HG03571 (cell line): Measurements from ENCODE around the gene OPN1MW.
"Not testable (repeated sequence)": the region's sequence is repeated elsewhere in the genome, so short reads cannot be mapped to it uniquely, and the experiment has no call there.

ENCODE experiments used
- ATAC-seq: cut with Tn5 transposase; IDR thresholded peaks from one replicate; pipeline ENCODE4 v1.9.1; 2021; ENCODE audit not compliant: unreplicated experiment

Gene OPN1MW

GRCh38 chrX:154182296-154182695 lies at the start of gene OPN1MW:
Gene OPN1MW (plus strand): TSS chrX:154182596. CDS start chrX:154182678, 82 bp downstream.
- ATAC-seq, result not testable (repeated sequence)

DNA sequence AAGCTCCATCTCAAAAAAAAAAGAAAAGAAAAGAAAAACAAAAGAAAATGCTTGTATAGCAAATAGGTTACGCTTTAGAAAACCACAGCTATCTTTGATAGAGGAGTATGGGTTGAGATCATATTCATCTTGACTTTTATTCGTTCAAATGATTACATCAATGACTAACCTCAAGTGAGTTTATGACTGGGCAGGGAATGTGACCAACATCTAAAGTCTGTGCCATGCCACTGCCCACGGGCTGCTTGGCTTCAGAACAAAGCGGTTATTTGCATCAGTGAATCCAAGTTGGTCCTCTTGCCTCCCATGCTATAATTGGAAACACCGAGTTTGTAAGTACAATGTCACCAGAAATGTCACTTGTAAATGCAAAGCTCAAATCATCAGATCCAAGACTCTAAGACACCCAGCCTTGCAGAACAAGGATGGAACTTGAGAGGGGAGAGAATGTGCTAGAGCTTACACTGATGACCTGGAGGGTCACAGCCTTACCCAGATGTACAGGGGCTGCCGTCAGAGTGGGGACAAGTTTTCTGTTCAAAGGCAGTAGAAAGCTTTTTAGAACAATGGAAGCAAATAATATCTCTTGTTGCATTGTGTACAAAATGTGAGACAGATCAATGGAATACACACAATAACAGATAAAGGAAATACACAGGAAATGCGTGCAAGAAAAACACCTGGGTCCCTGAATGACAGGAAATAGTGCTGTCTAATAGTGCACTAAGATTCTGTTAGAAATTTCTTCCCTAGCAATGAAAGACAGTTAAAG lies 46.8 kb upstream of the OPN1MW start:
- no peak for ATAC-seq

DNA sequence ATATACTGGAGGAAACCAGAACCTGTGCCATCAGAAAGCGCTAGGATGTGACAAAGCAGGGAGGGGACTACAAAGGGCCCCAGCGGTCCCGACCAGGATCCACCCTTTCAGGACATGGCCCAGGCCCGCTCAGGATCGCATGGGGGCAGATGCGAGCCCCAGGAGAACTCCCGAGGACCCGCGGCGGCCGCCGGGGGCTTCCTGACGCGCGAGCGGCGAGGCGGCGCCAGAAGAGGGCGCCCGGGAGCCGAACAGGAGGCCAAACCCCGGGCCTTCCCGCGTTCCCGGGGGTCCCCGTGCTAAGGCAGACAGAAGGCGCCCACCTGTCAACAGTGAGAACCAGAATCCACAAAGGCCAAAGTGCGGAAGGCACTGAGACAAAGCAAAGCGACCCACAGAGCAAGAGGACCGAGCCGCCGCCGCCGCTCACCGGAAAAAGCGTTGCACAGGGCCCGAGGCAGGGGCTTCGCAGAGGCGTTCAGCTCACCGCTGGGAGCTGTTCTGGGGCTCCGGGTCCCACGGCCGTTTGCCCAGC lies 45.7 kb upstream of the OPN1MW start:
- no peak for ATAC-seq

GRCh38 chrX:154138857-154139256 lies 43.5 kb upstream of the OPN1MW start:
- ATAC-seq, result no peak

GRCh38 chrX:154140206-154140605 lies 42.2 kb upstream of the OPN1MW start:
- no peak for ATAC-seq

- no peak for ATAC-seq
Measured at GRCh38 chrX:154140742-154141141, 41.7 kb upstream of the OPN1MW start.

DNA sequence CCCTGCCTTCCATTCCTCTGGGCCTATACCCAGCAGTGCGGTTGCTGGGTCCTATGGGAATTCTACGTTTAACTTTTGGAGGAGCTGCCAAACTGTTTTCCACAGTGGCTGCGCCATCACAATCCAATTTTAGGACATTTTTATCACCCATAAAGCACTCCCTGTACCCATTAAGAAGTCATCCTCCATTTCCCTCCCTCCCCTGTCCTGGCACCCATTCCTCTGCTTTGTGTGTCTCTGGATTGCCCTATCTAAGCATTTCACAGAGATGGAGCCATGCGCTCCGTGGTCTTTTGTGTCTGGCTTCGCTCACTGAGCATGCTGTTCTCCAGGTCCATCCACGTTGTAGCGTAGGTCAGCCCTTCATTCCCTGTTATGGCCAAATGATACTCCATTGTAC lies 40.0 kb upstream of the OPN1MW start:
- ATAC-seq, result no peak

GRCh38 chrX:154142950-154143745 lies 39.2 kb upstream of the OPN1MW start:
- no peak for ATAC-seq

DNA sequence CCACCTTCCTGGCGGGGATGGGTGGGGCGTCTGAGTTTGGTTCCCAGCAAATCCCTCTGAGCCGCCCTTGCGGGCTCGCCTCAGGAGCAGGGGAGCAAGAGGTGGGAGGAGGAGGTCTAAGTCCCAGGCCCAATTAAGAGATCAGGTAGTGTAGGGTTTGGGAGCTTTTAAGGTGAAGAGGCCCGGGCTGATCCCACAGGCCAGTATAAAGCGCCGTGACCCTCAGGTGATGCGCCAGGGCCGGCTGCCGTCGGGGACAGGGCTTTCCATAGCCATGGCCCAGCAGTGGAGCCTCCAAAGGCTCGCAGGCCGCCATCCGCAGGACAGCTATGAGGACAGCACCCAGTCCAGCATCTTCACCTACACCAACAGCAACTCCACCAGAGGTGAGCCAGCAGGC lies 38.4 kb upstream of the OPN1MW start, which contains the start of gene OPN1LW:
Gene OPN1LW (plus strand): TSS at position 234 of the 400 bp plus-strand sequence. CDS start 41 bp downstream, at position 275.
- ATAC-seq, result not testable (repeated sequence)

- not testable (repeated sequence) for ATAC-seq
Measured at GRCh38 chrX:154151030-154151429, 31.4 kb upstream of the OPN1MW start.

DNA sequence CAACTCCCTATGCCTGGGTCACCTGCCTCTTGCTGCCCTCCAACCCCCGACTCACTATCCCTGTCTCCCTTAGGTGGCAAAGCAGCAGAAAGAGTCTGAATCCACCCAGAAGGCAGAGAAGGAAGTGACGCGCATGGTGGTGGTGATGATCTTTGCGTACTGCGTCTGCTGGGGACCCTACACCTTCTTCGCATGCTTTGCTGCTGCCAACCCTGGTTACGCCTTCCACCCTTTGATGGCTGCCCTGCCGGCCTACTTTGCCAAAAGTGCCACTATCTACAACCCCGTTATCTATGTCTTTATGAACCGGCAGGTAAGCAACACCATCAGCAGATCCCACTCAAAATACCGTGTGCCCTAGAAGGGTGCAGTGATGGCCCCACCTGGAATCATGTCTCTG lies 26.2 kb upstream of the OPN1MW start:
- ATAC-seq, result not testable (repeated sequence)

- ATAC-seq, result not testable (repeated sequence)
Measured at GRCh38 chrX:154157207-154157606, 25.2 kb upstream of the OPN1MW start.

DNA sequence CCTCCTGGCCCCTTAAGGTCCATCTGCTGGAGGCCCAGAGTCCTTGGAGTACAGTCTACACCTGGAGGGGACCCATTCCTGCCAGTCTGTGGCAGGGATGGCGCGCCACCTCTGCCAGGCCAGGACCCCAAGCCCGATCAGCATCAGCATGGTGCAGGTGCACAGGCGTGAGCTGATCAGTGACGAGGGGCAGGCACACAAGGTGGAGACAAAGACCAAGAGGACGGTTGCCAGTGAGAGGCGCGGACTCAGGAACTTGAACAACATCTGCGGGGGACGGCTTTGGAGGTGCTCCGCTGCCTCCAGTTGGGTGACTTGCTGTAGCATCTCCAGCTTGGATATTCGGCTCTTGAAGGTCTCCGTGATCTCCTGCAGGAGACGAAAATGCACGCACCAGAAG lies 23.1 kb upstream of the OPN1MW start:
- ATAC-seq, result not testable (repeated sequence)

GRCh38 chrX:154164902-154165301 lies 17.5 kb upstream of the OPN1MW start:
- ATAC-seq, result not testable (repeated sequence)

GRCh38 chrX:154168384-154168783 lies 14.0 kb upstream of the OPN1MW start:
- not testable (repeated sequence) for ATAC-seq

GRCh38 chrX:154172535-154172943 lies 9.9 kb upstream of the OPN1MW start:
- not testable (repeated sequence) for ATAC-seq

- ATAC-seq, result not testable (repeated sequence)
Measured at GRCh38 chrX:154174356-154174755, 8.0 kb upstream of the OPN1MW start.

DNA sequence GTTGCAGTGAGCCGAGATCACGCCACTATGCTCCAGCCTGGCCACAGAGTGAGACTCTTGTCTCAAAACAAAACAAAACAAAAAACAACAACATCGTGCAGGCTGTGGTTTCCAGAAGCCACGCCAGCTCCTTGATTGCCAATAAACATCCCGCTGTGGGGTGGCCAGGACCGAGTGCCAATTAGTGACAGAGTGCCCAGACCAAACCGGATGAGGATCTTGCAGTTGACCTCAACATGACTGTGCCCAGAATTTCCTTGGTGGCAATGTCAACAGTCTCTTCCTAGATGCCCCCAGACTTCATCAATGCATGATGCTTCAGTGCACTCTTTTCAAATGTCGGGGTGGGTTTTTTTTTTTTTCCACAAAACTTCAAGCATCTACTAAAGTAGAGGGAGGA lies 1.4 kb downstream of the OPN1MW start:
- ATAC-seq, result not testable (repeated sequence)

- ATAC-seq, result not testable (repeated sequence)
Measured at GRCh38 chrX:154192846-154193245, 10.4 kb downstream of the OPN1MW start.

DNA sequence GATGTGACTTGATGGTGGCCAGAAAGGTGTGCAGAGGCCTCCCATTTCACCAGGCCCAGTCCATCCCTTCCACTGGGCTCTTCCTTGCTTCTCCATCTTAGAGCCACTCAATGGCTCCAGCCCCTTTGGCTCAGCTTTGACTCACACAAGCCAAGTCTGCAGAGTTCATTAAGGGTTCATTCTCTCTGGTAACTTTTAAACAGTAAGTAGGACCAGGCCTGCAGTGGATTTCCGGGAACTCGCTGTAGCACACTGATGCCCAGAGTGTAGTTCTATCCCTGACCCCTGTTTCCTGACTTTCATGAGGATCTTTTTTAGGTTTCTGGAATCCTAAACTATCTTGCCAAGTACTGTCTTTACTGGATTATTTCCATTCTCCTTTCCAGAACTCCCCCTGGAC lies 11.9 kb downstream of the OPN1MW start:
- ATAC-seq, result not testable (repeated sequence)

DNA sequence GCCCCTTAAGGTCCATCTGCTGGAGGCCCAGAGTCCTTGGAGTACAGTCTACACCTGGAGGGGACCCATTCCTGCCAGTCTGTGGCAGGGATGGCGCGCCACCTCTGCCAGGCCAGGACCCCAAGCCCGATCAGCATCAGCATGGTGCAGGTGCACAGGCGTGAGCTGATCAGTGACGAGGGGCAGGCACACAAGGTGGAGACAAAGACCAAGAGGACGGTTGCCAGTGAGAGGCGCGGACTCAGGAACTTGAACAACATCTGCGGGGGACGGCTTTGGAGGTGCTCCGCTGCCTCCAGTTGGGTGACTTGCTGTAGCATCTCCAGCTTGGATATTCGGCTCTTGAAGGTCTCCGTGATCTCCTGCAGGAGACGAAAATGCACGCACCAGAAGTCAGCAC lies 14.1 kb downstream of the OPN1MW start:
- ATAC-seq, result not testable (repeated sequence)
